ENCODE results near the gene ZNF148. TPM values are rescaled to one million over a fixed set of nuclear protein-coding genes. Genes with fewer than 3 reads are reported as not detected.

Gene ZNF148
- total RNA-seq, 4 donors from 2014 or later = 17.0 to 34.9 (median 20.0) TPM

DNA sequence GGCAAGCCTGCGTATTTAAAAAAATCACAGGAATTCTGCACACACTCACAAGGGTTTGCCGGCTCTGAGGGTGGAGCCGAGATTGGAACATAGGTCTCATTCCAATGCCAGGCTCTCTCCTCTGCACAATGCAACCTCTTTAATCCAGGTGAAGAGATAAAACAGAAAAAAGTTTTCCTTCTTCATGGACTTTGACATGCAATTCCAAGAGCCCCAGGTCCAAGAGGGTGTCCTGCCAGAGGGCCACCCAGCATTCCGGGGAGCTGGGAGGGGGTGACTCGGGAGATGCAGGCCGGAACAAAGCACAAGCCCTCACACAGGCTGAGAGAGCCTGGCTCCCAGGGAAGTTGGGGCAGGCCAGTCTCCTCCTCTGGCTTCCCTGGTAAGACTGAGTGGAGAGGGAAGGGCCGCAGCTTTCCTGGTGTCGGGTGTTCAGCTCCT, 155.8 kb downstream of the ZNF148 start:
- no peak overlapping the region for H3K4me3 ChIP-seq
- H3K27ac ChIP-seq = no peak overlapping the region
- no peak for DNase-seq
- H3K36me3 ChIP-seq = no peaks in the 10 kb centered on the region
- peak in 1 of 2 donors; percentile 20 for ATAC-seq
- H3K27me3 ChIP-seq = peaks cover 2 to 7% (median 4%) of the 10 kb centered on the region in 3 donors
- TF ChIP-seq POLR2A (IDR thresholded peaks at IDR 0.05) = no peak
- TF ChIP-seq, protein P1, sequence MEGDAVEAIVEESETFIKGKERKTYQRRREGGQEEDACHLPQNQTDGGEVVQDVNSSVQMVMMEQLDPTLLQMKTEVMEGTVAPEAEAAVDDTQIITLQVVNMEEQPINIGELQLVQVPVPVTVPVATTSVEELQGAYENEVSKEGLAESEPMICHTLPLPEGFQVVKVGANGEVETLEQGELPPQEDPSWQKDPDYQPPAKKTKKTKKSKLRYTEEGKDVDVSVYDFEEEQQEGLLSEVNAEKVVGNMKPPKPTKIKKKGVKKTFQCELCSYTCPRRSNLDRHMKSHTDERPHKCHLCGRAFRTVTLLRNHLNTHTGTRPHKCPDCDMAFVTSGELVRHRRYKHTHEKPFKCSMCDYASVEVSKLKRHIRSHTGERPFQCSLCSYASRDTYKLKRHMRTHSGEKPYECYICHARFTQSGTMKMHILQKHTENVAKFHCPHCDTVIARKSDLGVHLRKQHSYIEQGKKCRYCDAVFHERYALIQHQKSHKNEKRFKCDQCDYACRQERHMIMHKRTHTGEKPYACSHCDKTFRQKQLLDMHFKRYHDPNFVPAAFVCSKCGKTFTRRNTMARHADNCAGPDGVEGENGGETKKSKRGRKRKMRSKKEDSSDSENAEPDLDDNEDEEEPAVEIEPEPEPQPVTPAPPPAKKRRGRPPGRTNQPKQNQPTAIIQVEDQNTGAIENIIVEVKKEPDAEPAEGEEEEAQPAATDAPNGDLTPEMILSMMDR (IDR thresholded peaks at IDR 0.05 in 4 of 5, conservative IDR thresholded peaks at IDR 0.05 in 1 of 5) = no peak
- no peaks in the 10 kb centered on the region for H3K4me1 ChIP-seq
- intact Hi-C loops (cut with DNase I; ENCODE audit: low total_unique reads) = no loop called here
- H3K9me3 ChIP-seq = no peaks in the 10 kb centered on the region
- in situ Hi-C loops (cut with MboI; ENCODE audit: low sequenced_read_pairs in 4 of 4) = no loop called here

- intact Hi-C loops (cut with DNase I; ENCODE audit: low total_unique reads) = no loop called here
- ATAC-seq (no peak), DNase-seq (no peak)
- Histone ChIP-seq H3K27me3 (peaks cover 29 to 36% (median 30%) of the 10 kb centered on the region in 3 donors), H3K4me3 (no peak overlapping the region), H3K36me3 (no peaks in the 10 kb centered on the region), H3K9me3 (no peaks in the 10 kb centered on the region), H3K27ac (no peak overlapping the region), H3K4me1 (peaks cover 0 to 5% of the 10 kb centered on the region in 2 donors)
- in situ Hi-C loops (cut with MboI; ENCODE audit: low sequenced_read_pairs in 4 of 4) = no loop called here
- TF ChIP-seq, protein P1 (IDR thresholded peaks at IDR 0.05 in 4 of 5, conservative IDR thresholded peaks at IDR 0.05 in 1 of 5) = no peak
- TF ChIP-seq POLR2A (IDR thresholded peaks at IDR 0.05) = no peak
Observed at GRCh38 chr3:125214738-125215137, 160.4 kb downstream of the ZNF148 start.

GRCh38 chr3:125213946-125214542, 161.1 kb downstream of the ZNF148 start:
- in situ Hi-C loops (cut with MboI; ENCODE audit: low sequenced_read_pairs in 4 of 4) = no loop called here

DNA sequence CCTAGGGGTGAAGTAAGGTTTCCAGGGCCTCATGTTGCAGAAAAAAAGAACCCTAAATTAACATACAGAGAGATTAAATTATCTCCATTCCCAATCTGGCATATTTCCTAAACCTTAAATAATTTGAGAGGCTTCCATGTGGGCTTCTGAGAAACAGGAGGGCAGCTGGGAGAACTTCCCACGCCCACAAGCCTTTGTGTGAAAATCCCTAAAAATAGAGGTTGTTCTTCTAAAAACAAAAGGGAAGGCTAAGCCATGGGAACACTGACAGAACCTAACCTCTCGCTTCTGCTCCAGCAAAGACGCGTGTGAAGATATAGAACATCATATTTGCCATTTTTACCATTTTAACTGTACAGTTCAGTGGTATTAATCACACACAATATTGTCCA, 161.8 kb downstream of the ZNF148 start:
- Histone ChIP-seq H3K36me3 (no peaks in the 10 kb centered on the region), H3K4me1 (peaks cover 0 to 5% of the 10 kb centered on the region in 2 donors), H3K4me3 (no peak overlapping the region), H3K9me3 (no peaks in the 10 kb centered on the region), H3K27ac (no peak overlapping the region), H3K27me3 (peaks cover 29 to 36% (median 30%) of the 10 kb centered on the region in 3 donors)
- DNase-seq (no peak), ATAC-seq (no peak)
- intact Hi-C loops (cut with DNase I; ENCODE audit: low total_unique reads) (no loop called here), in situ Hi-C loops (cut with MboI; ENCODE audit: low sequenced_read_pairs in 4 of 4) (no loop called here)
- TF ChIP-seq, protein P1 (IDR thresholded peaks at IDR 0.05 in 4 of 5, conservative IDR thresholded peaks at IDR 0.05 in 1 of 5) = no peak
- TF ChIP-seq POLR2A (IDR thresholded peaks at IDR 0.05) = no peak

More at GRCh38 chr3:125213946-125214542, 161.1 kb downstream of the ZNF148 start:
- H3K4me3 ChIP-seq = no peak overlapping the region
- no peak for TF ChIP-seq POLR2A (IDR thresholded peaks at IDR 0.05)
- TF ChIP-seq, protein P1 (IDR thresholded peaks at IDR 0.05 in 4 of 5, conservative IDR thresholded peaks at IDR 0.05 in 1 of 5) = no peak
- peaks cover 0 to 5% of the 10 kb centered on the region in 2 donors for H3K4me1 ChIP-seq
- peaks cover 29 to 36% (median 30%) of the 10 kb centered on the region in 3 donors for H3K27me3 ChIP-seq
- H3K9me3 ChIP-seq = no peaks in the 10 kb centered on the region
- no peak overlapping the region for H3K27ac ChIP-seq
- no peaks in the 10 kb centered on the region for H3K36me3 ChIP-seq
- DNase-seq = no peak
- intact Hi-C loops (cut with DNase I; ENCODE audit: low total_unique reads) = no loop called here
- no peak for ATAC-seq
